Activated CD8-positive, alpha-beta memory T cell treated with anti-CD3 and anti-CD28 coated beads for 1 hour (primary cell): ENCODE results near the gene KPTN.

Experiments
- DNase-seq, 2 donors: peaks; one replicate each; pipeline ENCODE4 v3.0.0-alpha.2; 2020; ENCODE audit warnings: low read depth in 1 of 2; ENCODE audit errors: extremely low read depth in 1 of 2

KPTN gene

GRCh38 chr19:47509170-47509847 lies 25.3 kb upstream of the KPTN start:
- DNase-seq = no peak

- no peak for DNase-seq
These were observed 24.7 kb upstream of the KPTN start for GRCh38 chr19:47508721-47509120.

- no peak for DNase-seq
These were observed 24.0 kb upstream of the KPTN start for GRCh38 chr19:47507924-47508553.

GRCh38 chr19:47507012-47507411 lies 23.0 kb upstream of the KPTN start:
- no peak for DNase-seq

- DNase-seq = no peak
These were observed 22.4 kb upstream of the KPTN start for GRCh38 chr19:47506459-47506858.

- no peak for DNase-seq
These were observed 21.5 kb upstream of the KPTN start for GRCh38 chr19:47505506-47505905.

- no peak for DNase-seq
These were observed 19.8 kb upstream of the KPTN start for GRCh38 chr19:47503826-47504150.

GRCh38 chr19:47503130-47503825 lies 19.3 kb upstream of the KPTN start:
- no peak for DNase-seq

GRCh38 chr19:47499863-47500830 lies 16.1 kb upstream of the KPTN start:
- DNase-seq = no peak

- DNase-seq = no peak
These were observed 15.4 kb upstream of the KPTN start for GRCh38 chr19:47499371-47499770.

GRCh38 chr19:47498561-47498960 lies 14.5 kb upstream of the KPTN start:
- DNase-seq = no peak

GRCh38 chr19:47497821-47498520 lies 14.0 kb upstream of the KPTN start:
- no peak for DNase-seq

GRCh38 chr19:47497050-47497766 lies 13.2 kb upstream of the KPTN start:
- no peak for DNase-seq

- no peak for DNase-seq
These were observed 11.7 kb upstream of the KPTN start for GRCh38 chr19:47495478-47496372.

GRCh38 chr19:47494729-47495128 lies 10.7 kb upstream of the KPTN start:
- no peak for DNase-seq

- no peak for DNase-seq
These were observed 10.2 kb upstream of the KPTN start for GRCh38 chr19:47494211-47494547.

- DNase-seq = no peak
These were observed 9.6 kb upstream of the KPTN start for GRCh38 chr19:47493378-47494210.
